GM12878 (cell line): ENCODE data around the gene AKT3. TPM values are rescaled to one million over a fixed set of nuclear protein-coding genes. Genes with fewer than 3 reads are reported as not detected.

ENCODE experiments used
- ATAC-seq: fragments of 200-7000 bp; cut with Tn5 transposase; 3 replicates; pipeline ENCODE4 v1.9.1; 2020; ENCODE audit warnings: mild to moderate bottlenecking, moderate library complexity
- BruUV-seq: library from RNA; stranded (reverse); fragments of 400-500 nt; replicated peaks from 2 replicates; lab custom pipeline; 2021; lab: Mats Ljungman, UMichigan
- CTCF ChIA-PET: fragments of 300-600 bp; sonication (Branson Sonifier 250); formaldehyde crosslinking; extraction: SDS; loops from one replicate; lab custom pipeline; 2021; ENCODE audit warnings: inconsistent platforms; lab: Yijun Ruan, JAX
- POLR2A ChIA-PET: fragments of 350-600 bp; formaldehyde crosslinking; extraction: SDS; loops from one replicate; lab custom pipeline; 2021; ENCODE audit warnings: inconsistent platforms; lab: Charles Lee
- RAD21 ChIA-PET: fragments of 300-600 bp; sonication (Branson Sonifier 250); formaldehyde crosslinking; loops from one replicate; lab custom pipeline; 2023; ENCODE audit warnings: antibody characterized with exemption; ENCODE audit not compliant: unreplicated experiment; lab: Charles Lee
- SMC1A ChIA-PET: fragments of 300-600 bp; sonication (Branson Sonifier 250); formaldehyde crosslinking; loops from one replicate; lab custom pipeline; 2023; ENCODE audit not compliant: unreplicated experiment, uncharacterized antibody; lab: Charles Lee
- DNase-seq: peaks from one replicate; pipeline ENCODE4 v3.0.0-alpha.2; 2011; ENCODE audit warnings: low read depth, low spot score
- FAIRE-seq: peaks from 3 replicates; lab custom pipeline; 2011; peaks lifted over from hg19 to GRCh38; lab: Jason Lieb, UNC
- H2AFZ ChIP-seq: 2 replicates; pipeline ENCODE4 v1.6.0; 2011; ENCODE audit warnings: low read depth, low read length, control low read depth; ENCODE audit not compliant: control insufficient read depth
- H3K27ac ChIP-seq: 2 replicates; pipeline ENCODE4 v1.5.1; 2011; ENCODE audit warnings: control low read depth; ENCODE audit not compliant: control insufficient read depth, insufficient read depth
- H3K27me3 ChIP-seq, 2 experiments: replicated peaks in 1 of 2; 2 replicates each; pipeline versions ENCODE4 v1.6.0 to v1.6.1; 2011; ENCODE audit warnings: low read length in 1 of 2; ENCODE audit not compliant: control insufficient read depth in 2 of 2, insufficient read depth in 2 of 2
- H3K36me3 ChIP-seq, 2 experiments: 2 replicates each; pipeline ENCODE4 v1.5.1; 2011; ENCODE audit warnings: low read length in 1 of 2; ENCODE audit not compliant: control insufficient read depth in 2 of 2, insufficient read depth in 2 of 2
- H3K4me1 ChIP-seq: 2 replicates; pipeline ENCODE4 v1.6.1; 2011; ENCODE audit warnings: mild to moderate bottlenecking, low read length, moderate library complexity, mixed read lengths; ENCODE audit not compliant: control insufficient read depth, insufficient read depth
- H3K4me2 ChIP-seq: 2 replicates; pipeline ENCODE4 v1.6.0; 2011; ENCODE audit warnings: control low read depth; ENCODE audit not compliant: control insufficient read depth, insufficient read depth
- H3K4me3 ChIP-seq: fragments of 200-600 bp; sonication (generic); 2 replicates; pipeline ENCODE4 v1.5.1; 2016
- H3K79me2 ChIP-seq: 2 replicates; pipeline ENCODE4 v1.6.0; 2011; ENCODE audit warnings: low read length; ENCODE audit not compliant: control insufficient read depth, insufficient read depth
- H3K9ac ChIP-seq: 2 replicates; pipeline ENCODE4 v1.8.0; 2011; ENCODE audit warnings: low read length, control low read depth, mixed read lengths; ENCODE audit not compliant: control insufficient read depth, insufficient read depth
- H3K9me3 ChIP-seq: replicated peaks from 3 replicates; pipeline ENCODE4 v1.5.1; 2011; ENCODE audit warnings: mild to moderate bottlenecking, low read length; ENCODE audit not compliant: control insufficient read depth, insufficient read depth
- H4K20me1 ChIP-seq: 2 replicates; pipeline ENCODE4 v1.6.0; 2011; ENCODE audit not compliant: control insufficient read depth, insufficient read depth
- EED ChIP-seq: sonication (generic); IDR thresholded peaks from 2 replicates; pipeline ENCODE4 v1.6.1; 2016; ENCODE audit warnings: antibody characterized with exemption, low read depth
- ESRRA ChIP-seq: IDR thresholded peaks from 2 replicates; pipeline ENCODE4 v1.6.1; 2012; ENCODE audit warnings: mild to moderate bottlenecking, low read length, improper control_type of control experiment
- HCFC1 ChIP-seq: fragments of 150-350 bp; IDR thresholded peaks from 2 replicates; pipeline ENCODE4 v1.6.1; 2014; ENCODE audit warnings: low read length
- IRF4 ChIP-seq: IDR thresholded peaks from 2 replicates; pipeline ENCODE4 v1.6.1; 2011; ENCODE audit warnings: low read depth, low read length
- PAX5 ChIP-seq: IDR thresholded peaks from 2 replicates; pipeline ENCODE4 v1.6.1; 2011; ENCODE audit warnings: low read depth, low read length, borderline replicate concordance
- PKNOX1 ChIP-seq: fragments of 450-650 bp; IDR thresholded peaks from 2 replicates; pipeline ENCODE4 v1.6.1; 2016; ENCODE audit warnings: mild to moderate bottlenecking
- PML ChIP-seq: IDR thresholded peaks from 2 replicates; pipeline ENCODE4 v1.6.1; 2012; ENCODE audit warnings: low read length, inconsistent platforms
- RUNX3 ChIP-seq: IDR thresholded peaks from 2 replicates; pipeline ENCODE4 v1.6.1; 2012; ENCODE audit warnings: low read length, inconsistent platforms
- SIX5 ChIP-seq: IDR thresholded peaks from 2 replicates; pipeline ENCODE4 v1.6.1; 2011; ENCODE audit warnings: mild to moderate bottlenecking, low read depth, low read length, moderate library complexity; ENCODE audit not compliant: severe bottlenecking
- SRF ChIP-seq, 2 experiments: IDR thresholded peaks; 2 replicates each; pipeline ENCODE4 v1.6.1; 2011; ENCODE audit warnings: low read depth in 2 of 2, low read length in 2 of 2, mild to moderate bottlenecking in 1 of 2, moderate library complexity in 1 of 2
- ZNF24 ChIP-seq: fragments of 450-650 bp; IDR thresholded peaks from 2 replicates; pipeline ENCODE4 v1.6.1; 2017; ENCODE audit warnings: antibody characterized with exemption, mild to moderate bottlenecking
- ZNF622 ChIP-seq: fragments of 450-650 bp; IDR thresholded peaks from 2 replicates; pipeline ENCODE4 v1.6.1; 2017; ENCODE audit warnings: mild to moderate bottlenecking, inconsistent platforms
- whole genome bisulfite sequencing: methylation state at CpG from one replicate; pipeline ENCODE4 v1.1.6; 2016; ENCODE audit warnings: low lambda C conversion rate; ENCODE audit not compliant: insufficient replicate concordance, insufficient coverage; ENCODE audit errors: missing lambda C conversion rate; 5-methylcytosine and 5-hydroxymethylcytosine counted together
- in situ Hi-C: fragments of 300-500 bp; cut with MboI; formaldehyde crosslinking; loops from 9 replicates; pipeline ENCODE4 v1.14.3; 2018; ENCODE audit warnings: mixed read lengths
- intact Hi-C: fragments of 100-400 bp; cut with micrococcal nuclease; formaldehyde crosslinking; loops from one replicate; pipeline ENCODE4 v1.14.2; 2022; ENCODE audit not compliant: unreplicated experiment
- polyA plus RNA-seq, 11 experiments: library from polyadenylated mRNA; depleted of rRNA in 4 of 11; unstranded in 6 of 11; stranded (reverse) in 5 of 11; fragments of >200 nt; fragmentation: Nextera tagmentation in 4 of 11; fragmentation: Illumina TruSeq in 1 of 11; extraction: Ambion mirVana in 4 of 11; extraction: Trizol in 1 of 11; gene quantifications; 1 replicate in 1 of 11; 2 replicates in 10 of 11; pipeline versions ENCODE4 v1.2.1 to v1.2.3, GENCODE V29; 2011 to 2016; ENCODE audit warnings: inconsistent platforms in 2 of 11, missing spikeins in 2 of 11, low read depth in 1 of 11
- total RNA-seq, 4 experiments: library from RNA; depleted of rRNA in 3 of 4; stranded (reverse); fragments of >200 nt in 3 of 4; fragmentation: Illumina TruSeq in 1 of 4; extraction: Trizol in 1 of 4; gene quantifications; 2 replicates each; pipeline versions ENCODE4 v1.2.1 to v1.2.3, GENCODE V29; 2013 to 2021

Gene AKT3
- total and polyA plus RNA-seq, 10 of the 15 experiments (the other 5 are each of a cell fraction or from before 2014, with no cell fraction given) = 0.03 to 0.56 (median 0.19) TPM

- Histone ChIP-seq H3K79me2 (no peaks in the 10 kb centered on the region), H3K4me3 (no peak overlapping the region), H2AFZ (no peak overlapping the region), H3K9ac (no peak overlapping the region), H3K9me3 (no peaks in the 10 kb centered on the region), H3K4me2 (no peak overlapping the region), H3K27ac (no peak overlapping the region), H3K4me1 (peaks cover 4% of the 10 kb centered on the region; the same call in 1 of the 2 replicates), H3K36me3 (no peaks in the 10 kb centered on the region; a peak in 1 of 4 replicates), H4K20me1 (no peaks in the 10 kb centered on the region), H3K27me3 (no peaks in the 10 kb centered on the region; a peak in 2 of 4 replicates)
- no TSS peak for BruUV-seq
- ChIA-PET POLR2A (no interaction called here), RAD21 (no interaction called here), SMC1A (no interaction called here), CTCF (no interaction called here)
- 92% methylated on average over 15 of the region's 15 CpGs for WGBS
- DNase-seq = no peak
- TF ChIP-seq EED = no peak
- TF ChIP-seq PML = no peak
- TF ChIP-seq IRF4 = no peak
- no peak for TF ChIP-seq SRF (IDR thresholded peaks at IDR 0.05; ENCODE audit: low read depth in 2 of 2, low read length in 2 of 2)
- no peak for TF ChIP-seq PKNOX1
- no peak for TF ChIP-seq HCFC1
- TF ChIP-seq ESRRA = no peak
- TF ChIP-seq PAX5 = no peak
- TF ChIP-seq ZNF24 = no peak
- TF ChIP-seq SIX5 = no peak
- TF ChIP-seq ZNF622 = no peak
- no peak for TF ChIP-seq RUNX3
- no peak for ATAC-seq
- in situ Hi-C loops = no loop called here
- intact Hi-C loops = no loop called here
- no peak for FAIRE-seq
These were observed 362.9 kb downstream of the AKT3 start for GRCh38 chr1:243487036-243487648.
